ENCODE results near the gene GALNT5.

The GALNT5 gene

GRCh38 chr2:157246765-157247407 is 10.6 kb upstream of the GALNT5 start:
- no peak overlapping the region for H3K4me3 ChIP-seq (ENCODE audit: low read depth, low read length)
- DNase-seq (ENCODE audit: low read depth), result no peak
- no peak for TF ChIP-seq CTCF (conservative IDR thresholded peaks at IDR 0.05; ENCODE audit: low read depth, low read length)

DNA sequence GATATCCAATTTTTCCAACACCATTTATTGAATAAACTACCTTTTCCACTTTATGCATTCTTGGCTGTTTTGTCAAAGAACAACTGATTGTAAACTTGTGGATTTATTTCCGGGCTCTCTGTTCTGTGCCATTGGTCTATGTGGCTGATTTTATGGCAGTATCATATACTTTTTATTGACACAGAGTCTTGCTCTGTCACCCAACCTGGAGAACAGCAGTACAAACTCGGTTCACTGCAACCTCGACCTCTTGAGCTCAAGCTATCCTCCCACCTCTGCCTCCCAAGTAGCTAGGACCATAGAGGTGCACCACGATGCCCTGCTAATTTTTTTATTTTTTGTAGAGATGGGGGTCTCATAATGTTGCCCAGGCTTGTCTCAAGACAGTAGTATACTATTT is 6.7 kb upstream of the GALNT5 start:
- DNase-seq (ENCODE audit: low read depth), result no peak
- no peak overlapping the region for H3K4me3 ChIP-seq (ENCODE audit: low read depth, low read length)
- no peak for TF ChIP-seq CTCF (conservative IDR thresholded peaks at IDR 0.05; ENCODE audit: low read depth, low read length)

DNA sequence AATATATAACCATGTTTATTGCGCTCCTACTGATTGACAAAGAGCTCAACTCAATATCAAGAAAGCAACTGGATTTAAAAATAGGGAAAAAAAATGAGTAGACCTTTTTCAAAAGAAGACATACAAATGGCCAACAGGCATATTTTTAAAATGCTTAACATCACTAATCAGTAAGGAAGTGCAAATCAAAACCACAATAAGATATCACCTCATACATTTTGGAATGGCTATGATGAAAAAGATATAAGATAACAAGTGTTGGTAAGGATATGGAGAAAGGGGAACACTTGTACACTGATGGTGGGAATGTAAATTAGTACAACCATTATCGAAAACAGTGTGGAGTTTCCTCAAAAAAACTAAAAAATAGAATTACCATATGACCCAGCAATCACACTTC is 5.6 kb upstream of the GALNT5 start:
- no peak overlapping the region for H3K4me3 ChIP-seq (ENCODE audit: low read depth, low read length)
- DNase-seq (ENCODE audit: low read depth), result no peak
- no peak for TF ChIP-seq CTCF (conservative IDR thresholded peaks at IDR 0.05; ENCODE audit: low read depth, low read length)

DNA sequence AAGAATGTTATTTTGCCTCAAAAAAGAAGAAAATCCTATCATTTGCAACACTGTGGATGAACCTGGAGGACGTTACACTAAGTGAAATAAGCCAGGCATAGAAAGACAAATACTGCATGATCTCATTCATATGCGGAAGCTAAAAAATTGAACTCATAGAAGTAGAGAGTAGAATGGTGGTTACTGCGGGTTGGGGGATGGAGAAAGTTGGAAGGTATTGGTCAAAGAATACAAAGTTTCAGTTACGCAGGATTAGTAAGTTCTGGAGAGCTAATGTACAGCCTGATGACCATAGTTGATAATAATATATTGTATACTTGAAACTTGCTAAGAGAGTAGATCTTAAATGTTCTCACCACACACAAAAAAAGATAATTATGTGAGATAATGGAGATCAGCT is 5.0 kb upstream of the GALNT5 start:
- H3K4me3 ChIP-seq (ENCODE audit: low read depth, low read length), result no peak overlapping the region
- TF ChIP-seq CTCF (conservative IDR thresholded peaks at IDR 0.05; ENCODE audit: low read depth, low read length), result no peak
- DNase-seq (ENCODE audit: low read depth), result no peak

- H3K4me3 ChIP-seq (ENCODE audit: low read depth, low read length), result no peak overlapping the region
- TF ChIP-seq CTCF (conservative IDR thresholded peaks at IDR 0.05; ENCODE audit: low read depth, low read length), result no peak
- DNase-seq (ENCODE audit: low read depth), result no peak
Observed at GRCh38 chr2:157254041-157254440, 3.5 kb upstream of the GALNT5 start.

- TF ChIP-seq CTCF (conservative IDR thresholded peaks at IDR 0.05; ENCODE audit: low read depth, low read length), result no peak
- DNase-seq (ENCODE audit: low read depth), result no peak
Observed at GRCh38 chr2:157255746-157256145, 1.8 kb upstream of the GALNT5 start.

DNA sequence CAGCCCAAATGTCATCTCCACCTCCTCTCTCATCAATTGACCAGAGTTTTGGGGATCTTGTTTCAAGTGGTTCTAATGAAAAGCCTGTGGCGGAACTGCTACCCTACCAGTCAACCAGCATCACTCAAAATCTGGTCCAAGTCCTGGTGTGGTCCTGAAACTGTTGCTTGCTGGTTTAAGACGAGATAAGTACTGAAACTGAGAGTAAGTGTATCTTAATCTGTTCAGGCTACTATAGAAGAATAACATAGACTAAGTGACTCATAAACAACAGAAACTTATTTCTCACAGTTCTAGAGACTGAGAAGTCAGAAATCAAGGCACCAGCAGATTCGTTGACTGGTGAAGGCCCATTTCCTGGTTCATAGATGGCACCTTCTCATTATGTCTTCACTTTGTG is 879 bp upstream of the GALNT5 start:
- no peak overlapping the region for H3K4me3 ChIP-seq (ENCODE audit: low read depth, low read length)
- TF ChIP-seq CTCF (conservative IDR thresholded peaks at IDR 0.05; ENCODE audit: low read depth, low read length), result no peak
- no peak for DNase-seq (ENCODE audit: low read depth)

More at GRCh38 chr2:157255746-157256145, 1.8 kb upstream of the GALNT5 start:
- H3K4me3 ChIP-seq (ENCODE audit: low read depth, low read length), result no peak overlapping the region
